Hepatocyte (in vitro differentiated cells): ENCODE measurements around the gene ALG8. TPM values are rescaled to one million over a fixed set of nuclear protein-coding genes. Genes with fewer than 3 reads are reported as not detected.

Source experiments
- DNase-seq: peaks from one replicate; pipeline ENCODE4 v3.0.0-alpha.2; 2016; ENCODE audit warnings: low spot score
- H2AFZ ChIP-seq: fragments of 200-600 bp; sonication (generic); 2 replicates; pipeline ENCODE4 v1.6.0; 2016; ENCODE audit warnings: antibody characterized with exemption, mild to moderate bottlenecking
- H3K27ac ChIP-seq: fragments of 200-600 bp; sonication (generic); 2 replicates; pipeline ENCODE4 v1.5.1; 2016; ENCODE audit warnings: mild to moderate bottlenecking
- H3K27me3 ChIP-seq: fragments of 200-600 bp; sonication (generic); 2 replicates; pipeline ENCODE4 v1.6.1; 2016
- H3K36me3 ChIP-seq: fragments of 200-600 bp; sonication (generic); replicated peaks from 2 replicates; pipeline ENCODE4 v1.5.1; 2016; ENCODE audit warnings: low read depth; ENCODE audit not compliant: insufficient read depth
- H3K4me1 ChIP-seq: fragments of 200-600 bp; sonication (generic); 2 replicates; pipeline ENCODE4 v1.5.1; 2016; ENCODE audit warnings: mild to moderate bottlenecking, moderate library complexity; ENCODE audit not compliant: insufficient read depth
- H3K4me2 ChIP-seq: fragments of 200-600 bp; sonication (generic); 2 replicates; pipeline ENCODE4 v1.6.0; 2016
- H3K4me3 ChIP-seq: fragments of 200-600 bp; sonication (generic); 2 replicates; pipeline ENCODE4 v1.5.1; 2016; ENCODE audit warnings: mild to moderate bottlenecking
- H3K79me2 ChIP-seq: fragments of 200-600 bp; sonication (generic); 2 replicates; pipeline ENCODE4 v1.6.0; 2017; ENCODE audit warnings: mild to moderate bottlenecking
- H3K9me2 ChIP-seq: fragments of 200-600 bp; sonication (generic); replicated peaks from 2 replicates; pipeline ENCODE4 v1.6.0; 2017; ENCODE audit warnings: mild to moderate bottlenecking; ENCODE audit not compliant: insufficient read depth
- H3K9me3 ChIP-seq: fragments of 200-600 bp; sonication (generic); 2 replicates; pipeline ENCODE4 v1.5.1; 2016; ENCODE audit warnings: low read depth, mild to moderate bottlenecking
- H4K20me1 ChIP-seq: fragments of 200-600 bp; sonication (generic); 2 replicates; pipeline ENCODE4 v1.6.0; 2016; ENCODE audit warnings: mild to moderate bottlenecking; ENCODE audit not compliant: insufficient read depth, poor library complexity, severe bottlenecking
- CTCF ChIP-seq: fragments of 200-600 bp; sonication (generic); IDR thresholded peaks from 2 replicates; pipeline ENCODE4 v1.5.1; 2016; ENCODE audit warnings: antibody characterized with exemption, mild to moderate bottlenecking; ENCODE audit not compliant: poor library complexity
- EZH2 ChIP-seq: fragments of 200-600 bp; sonication (generic); IDR thresholded peaks from 2 replicates; pipeline ENCODE4 v1.6.1; 2016; ENCODE audit warnings: antibody characterized with exemption, mild to moderate bottlenecking, borderline replicate concordance
- EZH2phosphoT487 ChIP-seq: fragments of 200-600 bp; sonication (generic); IDR thresholded peaks from one replicate; pipeline ENCODE4 v1.6.1; 2018; ENCODE audit warnings: antibody characterized with exemption, mild to moderate bottlenecking, low read depth, moderate library complexity; ENCODE audit not compliant: unreplicated experiment, severe bottlenecking
- WGBS: methylation state at CpG from one replicate; pipeline ENCODE4 v1.1.6; 2016; ENCODE audit warnings: low lambda C conversion rate; ENCODE audit errors: missing lambda C conversion rate; 5-methylcytosine and 5-hydroxymethylcytosine counted together
- polyA plus RNA-seq: library from polyadenylated mRNA; unstranded; fragments of >200 nt; fragmentation: Nextera tagmentation; extraction: Ambion mirVana; gene quantifications from 2 replicates; pipeline ENCODE4 v1.2.1, GENCODE V29; 2016
- small RNA-seq: library from RNA; depleted of rRNA; stranded (forward); fragments of <200 nt; gene quantifications from one replicate; pipeline ENCODE3, GENCODE V24; 2014
- total RNA-seq: library from RNA; depleted of rRNA; stranded (reverse); fragments of >200 nt; gene quantifications from 2 replicates; pipeline ENCODE4 v1.2.3, GENCODE V29; 2014

ALG8 gene
- total and polyA plus RNA-seq, 2 experiments from 2014 or later = 43.1 to 74.3 TPM

- Histone ChIP-seq H4K20me1 (no peaks in the 10 kb centered on the region), H3K4me3 (no peak overlapping the region), H3K9me2 (no peaks in the 10 kb centered on the region), H3K79me2 (no peaks in the 10 kb centered on the region), H3K9me3 (no peaks in the 10 kb centered on the region), H3K4me2 (no peak overlapping the region), H3K27me3 (no peaks in the 10 kb centered on the region), H3K27ac (no peak overlapping the region), H2AFZ (no peak overlapping the region), H3K4me1 (peaks cover 10% of the 10 kb centered on the region), H3K36me3 (no peaks in the 10 kb centered on the region)
- WGBS = 80% methylated on average over 3 of the region's 3 CpGs
- no peak for DNase-seq
- no peak for TF ChIP-seq EZH2phosphoT487
- no peak for TF ChIP-seq EZH2
- TF ChIP-seq CTCF = no peak
These were observed 83.3 kb downstream of the ALG8 start for GRCh38 chr11:78056093-78056492.

GRCh38 chr11:78054971-78055370 lies 84.5 kb downstream of the ALG8 start:
- Histone ChIP-seq H3K36me3 (no peaks in the 10 kb centered on the region), H3K4me2 (no peak overlapping the region), H3K4me1 (peaks cover 17% of the 10 kb centered on the region), H3K27me3 (no peaks in the 10 kb centered on the region), H3K9me3 (no peaks in the 10 kb centered on the region), H3K27ac (no peak overlapping the region), H3K9me2 (no peaks in the 10 kb centered on the region), H2AFZ (no peak overlapping the region), H4K20me1 (no peaks in the 10 kb centered on the region), H3K79me2 (no peaks in the 10 kb centered on the region), H3K4me3 (no peak overlapping the region)
- no peak for DNase-seq
- TF ChIP-seq CTCF = no peak
- TF ChIP-seq EZH2phosphoT487 = no peak
- TF ChIP-seq EZH2 = no peak
- WGBS = 94% methylated on average over 4 of the region's 4 CpGs

GRCh38 chr11:78050964-78051831 lies 88.2 kb downstream of the ALG8 start:
- peak overlapping the region; percentile 5 for H2AFZ ChIP-seq
- no peaks in the 10 kb centered on the region for H4K20me1 ChIP-seq
- no peaks in the 10 kb centered on the region for H3K9me2 ChIP-seq
- H3K27ac ChIP-seq = peak overlapping the region; percentile 86
- no peaks in the 10 kb centered on the region for H3K36me3 ChIP-seq
- peak overlapping the region; percentile 1 for H3K4me2 ChIP-seq
- H3K4me1 ChIP-seq = peaks cover 17% of the 10 kb centered on the region
- no peaks in the 10 kb centered on the region for H3K79me2 ChIP-seq
- no peak for TF ChIP-seq EZH2phosphoT487
- no peak for TF ChIP-seq EZH2
- no peak for TF ChIP-seq CTCF
- DNase-seq = peak; percentile 58
- 60% methylated on average over 6 of the region's 6 CpGs for WGBS
- no peaks in the 10 kb centered on the region for H3K27me3 ChIP-seq
- H3K9me3 ChIP-seq = no peaks in the 10 kb centered on the region
- no peak overlapping the region for H3K4me3 ChIP-seq

Small RNAs within 50 kb of the gene (small RNA-seq; reads per million reads assigned to genes)
- gene RNU6-126P = not detected

Other genes starting within 250 kb of the ALG8 start
- 22.7 and 28.0 TPM in 2 replicates for gene INTS4, start 145.0 kb downstream of the ALG8 start, total RNA-seq
- gene INTS4, start 145.0 kb downstream of the ALG8 start, polyA plus RNA-seq = 19.2 and 24.0 TPM in 2 replicates
- 6.0 TPM in 2 replicates for gene KCTD14, start 116.3 kb downstream of the ALG8 start, total RNA-seq
- gene KCTD14, start 116.3 kb downstream of the ALG8 start, polyA plus RNA-seq = 8.1 and 8.7 TPM in 2 replicates
- gene THRSP, start 75.8 kb downstream of the ALG8 start, total RNA-seq = 0.17 TPM in 1 of 2 replicates, not detected in the other
- 0.13 and 0.17 TPM in 2 replicates for gene THRSP, start 75.8 kb downstream of the ALG8 start, polyA plus RNA-seq
- gene NDUFC2, start 59.8 kb downstream of the ALG8 start, total RNA-seq = 107 and 115 TPM in 2 replicates
- 442 and 481 TPM in 2 replicates for gene NDUFC2, start 59.8 kb downstream of the ALG8 start, polyA plus RNA-seq
- gene KCTD21, start 49.0 kb upstream of the ALG8 start, total RNA-seq = 8.2 and 9.2 TPM in 2 replicates
- gene KCTD21, start 49.0 kb upstream of the ALG8 start, polyA plus RNA-seq = 3.8 and 4.7 TPM in 2 replicates
- 4.5 and 7.3 TPM in 2 replicates for gene USP35, start 49.3 kb upstream of the ALG8 start, total RNA-seq
- gene USP35, start 49.3 kb upstream of the ALG8 start, polyA plus RNA-seq = 2.9 and 4.7 TPM in 2 replicates